CD14-positive monocyte (primary cell): ENCODE measurements around the gene TACC2. TPM values are rescaled to one million over a fixed set of nuclear protein-coding genes. Genes with fewer than 3 reads are reported as not detected.

Experiments
- DNase-seq, 3 donors: peaks; one replicate each; pipeline ENCODE4 v3.0.0-alpha.2; 2011 to 2022
- H2AFZ ChIP-seq: 2 replicates; pipeline ENCODE4 v1.6.0; 2012; ENCODE audit warnings: mild to moderate bottlenecking, low read depth, low read length, inconsistent platforms; ENCODE audit not compliant: insufficient read depth, poor library complexity, severe bottlenecking
- H3K27ac ChIP-seq, 2 donors: 1 replicate in 1 of 2; 2 replicates in 1 of 2; pipeline ENCODE4 v1.5.1; 2012 to 2013; ENCODE audit warnings: low read length in 2 of 2, control low read depth in 1 of 2, inconsistent platforms in 1 of 2, low read depth in 1 of 2, mild to moderate bottlenecking in 1 of 2
- H3K27me3 ChIP-seq, 2 donors: one replicate each; pipeline versions ENCODE4 v1.6.0 to v1.6.1; 2011 to 2013; ENCODE audit warnings: low read length in 2 of 2; ENCODE audit not compliant: control insufficient read depth in 2 of 2, insufficient read depth in 2 of 2
- H3K36me3 ChIP-seq, 2 donors: replicated peaks in 1 of 2; 1 replicate in 1 of 2; 2 replicates in 1 of 2; pipeline versions ENCODE4 v1.5.1 to v1.6.1; 2012 to 2013; ENCODE audit warnings: low read length in 2 of 2, control low read depth in 1 of 2, inconsistent platforms in 1 of 2, mild to moderate bottlenecking in 1 of 2; ENCODE audit not compliant: insufficient read depth in 2 of 2, control insufficient read depth in 1 of 2
- H3K4me1 ChIP-seq, 2 donors: 1 replicate in 1 of 2; 2 replicates in 1 of 2; pipeline versions ENCODE4 v1.5.1 to v1.6.1; 2012 to 2013; ENCODE audit warnings: low read length in 2 of 2, control low read depth in 1 of 2, inconsistent platforms in 1 of 2, mild to moderate bottlenecking in 1 of 2, moderate library complexity in 1 of 2; ENCODE audit not compliant: insufficient read depth in 2 of 2, control insufficient read depth in 1 of 2
- H3K4me2 ChIP-seq: replicated peaks from 2 replicates; pipeline ENCODE3; 2012; ENCODE audit warnings: low read length, moderate library complexity, mild to moderate bottlenecking; ENCODE audit not compliant: poor library complexity, severe bottlenecking; ENCODE audit errors: extremely low read depth
- H3K4me3 ChIP-seq, 3 experiments: fragments of 200-600 bp in 1 of 3; sonication (generic) in 1 of 3; replicated peaks in 1 of 3; 1 replicate in 2 of 3; 2 replicates in 1 of 3; pipeline ENCODE4 v1.5.1; 2011 to 2013; ENCODE audit warnings: low read length in 3 of 3, mild to moderate bottlenecking in 3 of 3, control low read depth in 2 of 3, low read depth in 2 of 3, inconsistent platforms in 1 of 3, moderate library complexity in 1 of 3
- H3K79me2 ChIP-seq: 2 replicates; pipeline ENCODE4 v1.6.0; 2012; ENCODE audit warnings: mild to moderate bottlenecking, control low read depth, inconsistent platforms, low read length, moderate library complexity; ENCODE audit not compliant: insufficient read depth
- H3K9ac ChIP-seq: 2 replicates; pipeline ENCODE4 v1.6.0; 2017; ENCODE audit warnings: low read length, mild to moderate bottlenecking; ENCODE audit not compliant: insufficient read depth, poor library complexity, severe bottlenecking
- H3K9me3 ChIP-seq, 2 donors: replicated peaks in 1 of 2; 1 replicate in 1 of 2; 2 replicates in 1 of 2; pipeline versions ENCODE4 v1.5.1 to v1.6.1; 2012 to 2013; ENCODE audit warnings: low read length in 2 of 2, control low read depth in 1 of 2; ENCODE audit not compliant: control insufficient read depth in 1 of 2, insufficient read depth in 1 of 2
- H4K20me1 ChIP-seq: 2 replicates; pipeline ENCODE4 v1.6.0; 2012; ENCODE audit warnings: mild to moderate bottlenecking, low read length, control low read depth, moderate library complexity; ENCODE audit not compliant: insufficient read depth
- H3K27ac Mint-ChIP-seq, 7 donors: one replicate each; pipeline ENCODE4 v1.8.0; 2020; ENCODE audit warnings: mild to moderate bottlenecking in 7 of 7, mixed read lengths in 7 of 7, moderate library complexity in 6 of 7, inconsistent platforms in 2 of 7
- H3K27me3 Mint-ChIP-seq, 3 donors: one replicate each; pipeline ENCODE4 v1.8.0; 2021 to 2022; ENCODE audit warnings: low read depth in 3 of 3, mild to moderate bottlenecking in 3 of 3, mixed read lengths in 3 of 3, moderate library complexity in 3 of 3, inconsistent platforms in 1 of 3
- H3K36me3 Mint-ChIP-seq, 2 donors: one replicate each; pipeline ENCODE4 v1.8.0; 2020; ENCODE audit warnings: mixed read lengths in 2 of 2, inconsistent platforms in 1 of 2, mild to moderate bottlenecking in 1 of 2
- H3K4me1 Mint-ChIP-seq: one replicate; pipeline ENCODE4 v1.8.0; 2020; ENCODE audit warnings: mild to moderate bottlenecking, mixed read lengths
- H3K4me3 Mint-ChIP-seq, 2 donors: one replicate each; pipeline ENCODE4 v1.8.0; 2020; ENCODE audit warnings: mild to moderate bottlenecking in 2 of 2, mixed read lengths in 2 of 2, moderate library complexity in 1 of 2
- H3K9me3 Mint-ChIP-seq, 7 donors: one replicate each; pipeline ENCODE4 v1.8.0; 2020 to 2022; ENCODE audit warnings: mixed read lengths in 7 of 7, mild to moderate bottlenecking in 6 of 7, moderate library complexity in 6 of 7, inconsistent platforms in 2 of 7
- CTCF ChIP-seq: fragments of 200-600 bp; IDR thresholded peaks from one replicate; pipeline ENCODE4 v1.8.0; 2022; ENCODE audit warnings: antibody characterized with exemption, mild to moderate bottlenecking
- WGBS: methylation state at CpG from one replicate; pipeline ENCODE4 v1.1.5; 2013; ENCODE audit warnings: missing lambda C conversion rate; ENCODE audit not compliant: insufficient coverage; 5-methylcytosine and 5-hydroxymethylcytosine counted together
- intact Hi-C, 2 donors: fragments of 100-400 bp; cut with micrococcal nuclease; formaldehyde crosslinking; loops; one replicate each; pipeline versions ENCODE4 v1.15.0 to v1.15.1; 2023
- polyA plus RNA-seq, 3 donors: library from polyadenylated mRNA; depleted of rRNA in 1 of 3; unstranded in 2 of 3; stranded (reverse) in 1 of 3; fragments of 300-500 nt in 2 of 3; fragments of >200 nt in 1 of 3; fragmentation: Illumina TruSeq in 2 of 3; gene quantifications; 1 replicate in 2 of 3; 2 replicates in 1 of 3; pipeline ENCODE4 v1.2.3, GENCODE V29; 2012 to 2021

TACC2 gene
- polyA plus RNA-seq, 3 donors = 0.03 TPM; not detected in 2

- Mint-ChIP-seq H3K36me3 (no peaks in the 10 kb centered on the region), H3K4me1 (no peaks in the 10 kb centered on the region), H3K4me3 (no peak overlapping the region), H3K27me3 (peaks cover 2 to 7% (median 5%) of the 10 kb centered on the region in 3 donors), H3K9me3 (peaks cover 0 to 5% (median 0%) of the 10 kb centered on the region in 7 donors), H3K27ac (peak overlapping the region in 1 of 7 donors; percentile 76)
- Histone ChIP-seq H3K4me1 (no peaks in the 10 kb centered on the region), H3K36me3 (no peaks in the 10 kb centered on the region), H2AFZ (no peak overlapping the region), H3K9ac (no peak overlapping the region), H3K9me3 (no peaks in the 10 kb centered on the region), H3K4me3 (no peak overlapping the region), H3K79me2 (no peaks in the 10 kb centered on the region), H3K27me3 (no peaks in the 10 kb centered on the region), H3K4me2 (no peak overlapping the region), H4K20me1 (no peaks in the 10 kb centered on the region), H3K27ac (no peak overlapping the region)
- no peak for DNase-seq
- no peak for TF ChIP-seq CTCF
- intact Hi-C loops = no loop called here
- whole genome bisulfite sequencing = 88% methylated on average over 7 of the region's 10 CpGs
Measured at GRCh38 chr10:122277526-122278136, 288.7 kb downstream of the TACC2 start.

- Histone ChIP-seq H3K4me3 (no peak overlapping the region), H3K9me3 (no peaks in the 10 kb centered on the region), H4K20me1 (no peaks in the 10 kb centered on the region), H3K9ac (no peak overlapping the region), H3K36me3 (no peaks in the 10 kb centered on the region), H3K79me2 (no peaks in the 10 kb centered on the region), H2AFZ (no peak overlapping the region), H3K4me1 (no peaks in the 10 kb centered on the region), H3K27me3 (no peaks in the 10 kb centered on the region), H3K27ac (no peak overlapping the region), H3K4me2 (no peak overlapping the region)
- DNase-seq = no peak
- Mint-ChIP-seq H3K36me3 (no peaks in the 10 kb centered on the region), H3K27me3 (peaks cover 2 to 10% (median 5%) of the 10 kb centered on the region in 3 donors), H3K4me3 (no peak overlapping the region), H3K4me1 (no peaks in the 10 kb centered on the region), H3K9me3 (peaks cover 0 to 5% (median 0%) of the 10 kb centered on the region in 7 donors), H3K27ac (peak overlapping the region in 1 of 7 donors; percentile 16)
- 21% methylated on average over 8 of the region's 9 CpGs for WGBS
- no peak for TF ChIP-seq CTCF
- intact Hi-C loops = no loop called here
Measured at GRCh38 chr10:122279725-122280141, 290.8 kb downstream of the TACC2 start.
